ENCODE results near the gene NEURL1B.

DNA sequence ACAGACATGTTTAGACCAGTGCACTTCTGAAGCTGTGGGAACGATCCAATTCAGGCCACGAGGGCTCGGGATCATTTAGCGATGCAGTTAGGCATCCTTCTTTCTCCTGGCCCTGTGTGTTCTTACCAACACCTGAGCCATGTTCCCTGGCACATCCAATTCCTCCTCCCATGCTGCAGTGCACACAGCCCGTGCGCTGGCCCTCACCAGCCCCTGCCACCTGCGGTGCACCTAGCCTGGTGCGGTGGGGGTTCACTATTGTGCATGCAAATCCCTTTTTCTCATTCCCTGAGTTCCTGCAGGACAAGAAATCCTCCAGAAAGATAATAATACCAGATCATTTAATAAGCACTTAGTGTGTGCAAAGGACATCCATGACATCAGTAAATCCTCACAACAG, 53.5 kb downstream of the NEURL1B start:
- TF ChIP-seq EZH2 (IDR thresholded peaks at IDR 0.05; ENCODE audit: borderline replicate concordance, insufficient read depth, low read depth, low read length, poor library complexity, severe bottlenecking): no peak
- TF ChIP-seq CTCF (IDR thresholded peaks at IDR 0.05): no peak

Data from B cell (primary cell).